ENCODE results near the gene NDFIP1. TPM values are rescaled to one million over a fixed set of nuclear protein-coding genes. Genes with fewer than 3 reads are reported as not detected.

NDFIP1 gene
- total and polyA plus RNA-seq, 2 of the 4 experiments (the other 2 are of a cell fraction): 7.7 to 15.4 TPM

DNA sequence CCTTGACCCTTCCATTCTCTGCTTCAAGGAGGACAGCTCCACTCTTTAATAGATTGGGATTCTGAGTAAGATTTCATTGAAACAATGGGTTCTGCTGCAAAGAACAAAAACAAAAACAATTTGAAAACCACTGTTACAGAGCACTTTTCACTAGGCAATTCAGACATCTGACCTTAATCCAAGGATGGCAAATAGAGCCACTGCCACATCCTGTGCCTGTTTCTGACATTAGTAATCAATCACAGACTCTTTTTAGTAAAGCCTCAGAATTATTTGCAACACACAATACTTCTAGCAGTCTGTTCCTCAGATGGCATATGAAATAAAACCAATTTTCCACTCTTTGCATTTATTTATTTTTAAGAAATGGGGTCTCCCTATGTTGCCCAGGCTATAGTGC lies 37.8 kb upstream of the NDFIP1 start:
- no peaks in the 10 kb centered on the region for H3K79me1 ChIP-seq (ENCODE audit: low read depth in 1 of 2, low read length in 2 of 2)
- CTCF ChIA-PET: no interaction called here
- H3K4ac ChIP-seq (ENCODE audit: low read depth, low read length): no peak overlapping the region
- peaks cover 23% of the 10 kb centered on the region for H3K27me3 ChIP-seq (ENCODE audit: control insufficient read depth, insufficient read depth, low read length)
- no peak overlapping the region for H3K18ac ChIP-seq (ENCODE audit: low read depth, low read length)
- H3K9me3 ChIP-seq (ENCODE audit: control insufficient read depth, insufficient read depth, low read length): no peaks in the 10 kb centered on the region
- no peak overlapping the region for H2AK5ac ChIP-seq (ENCODE audit: low read depth, low read length)
- POLR2A ChIA-PET (ENCODE audit: unreplicated experiment): no interaction called here
- DNase-seq: no peak
- ATAC-seq (ENCODE audit: low read depth): no peak
- no peak overlapping the region for H4K8ac ChIP-seq (ENCODE audit: low read depth in 2 of 2, low read length in 2 of 2)
- BruUV-seq (replicated peaks): no TSS peak
- H3K27ac ChIP-seq (ENCODE audit: insufficient read depth, low read length): no peak overlapping the region
- intact Hi-C loops (cut with micrococcal nuclease) (no loop called here), dilution Hi-C loops (cut with HindIII; ENCODE audit: low sequenced_read_pairs, unreplicated experiment) (no loop called here), in situ Hi-C loops (cut with MboI; ENCODE audit: low sequenced_read_pairs) (no loop called here)
- no peak overlapping the region for H3K14ac ChIP-seq (replicated peaks; ENCODE audit: low read depth, low read length)
- H3K4me3 ChIP-seq (ENCODE audit: insufficient read depth, low read depth, low read length): no peak overlapping the region
- H2BK5ac ChIP-seq (ENCODE audit: low read depth, low read length, poor library complexity, severe bottlenecking): no peak overlapping the region
- no peaks in the 10 kb centered on the region for H4K20me1 ChIP-seq (ENCODE audit: insufficient read depth, low read length)
- H3K23ac ChIP-seq (ENCODE audit: low read depth, low read length): no peak overlapping the region
- H3K9ac ChIP-seq (ENCODE audit: low read depth, low read length): no peak overlapping the region
- no peak overlapping the region for H3K4me2 ChIP-seq (ENCODE audit: low read depth, low read length)
- H2AK9ac ChIP-seq (replicated peaks; ENCODE audit: low read depth, low read length, poor library complexity): no peak overlapping the region
- H2BK15ac ChIP-seq (ENCODE audit: low read depth, low read length): no peak overlapping the region
- no peaks in the 10 kb centered on the region for H3K4me1 ChIP-seq (ENCODE audit: control insufficient read depth, insufficient read depth, low read length)
- H3K36me3 ChIP-seq (ENCODE audit: control insufficient read depth, insufficient read depth, low read length): no peaks in the 10 kb centered on the region
- H4K5ac ChIP-seq (ENCODE audit: low read depth, low read length): no peak overlapping the region
- H2BK120ac ChIP-seq (ENCODE audit: low read depth, low read length): no peak overlapping the region
- TF ChIP-seq MAFK (IDR thresholded peaks at IDR 0.05; ENCODE audit: low read depth, low read length): no peak
- TF ChIP-seq, protein P1, sequence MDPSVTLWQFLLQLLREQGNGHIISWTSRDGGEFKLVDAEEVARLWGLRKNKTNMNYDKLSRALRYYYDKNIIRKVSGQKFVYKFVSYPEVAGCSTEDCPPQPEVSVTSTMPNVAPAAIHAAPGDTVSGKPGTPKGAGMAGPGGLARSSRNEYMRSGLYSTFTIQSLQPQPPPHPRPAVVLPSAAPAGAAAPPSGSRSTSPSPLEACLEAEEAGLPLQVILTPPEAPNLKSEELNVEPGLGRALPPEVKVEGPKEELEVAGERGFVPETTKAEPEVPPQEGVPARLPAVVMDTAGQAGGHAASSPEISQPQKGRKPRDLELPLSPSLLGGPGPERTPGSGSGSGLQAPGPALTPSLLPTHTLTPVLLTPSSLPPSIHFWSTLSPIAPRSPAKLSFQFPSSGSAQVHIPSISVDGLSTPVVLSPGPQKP (IDR thresholded peaks at IDR 0.05; ENCODE audit: borderline replicate concordance, low read depth, low read length): no peak
- H3K9me1 ChIP-seq (ENCODE audit: insufficient read depth, low read length): no peaks in the 10 kb centered on the region
- no peak overlapping the region for H4K91ac ChIP-seq (ENCODE audit: insufficient read depth, low read depth, low read length)
- no peak overlapping the region for H2BK20ac ChIP-seq (ENCODE audit: low read depth, low read length)
- no peak overlapping the region for H3K56ac ChIP-seq (ENCODE audit: extremely low read depth, insufficient read depth, low read length)
- H2AFZ ChIP-seq (replicated peaks; ENCODE audit: low read length, poor library complexity): no peak overlapping the region
